ENCODE measurements around the gene CARNS1.

DNA sequence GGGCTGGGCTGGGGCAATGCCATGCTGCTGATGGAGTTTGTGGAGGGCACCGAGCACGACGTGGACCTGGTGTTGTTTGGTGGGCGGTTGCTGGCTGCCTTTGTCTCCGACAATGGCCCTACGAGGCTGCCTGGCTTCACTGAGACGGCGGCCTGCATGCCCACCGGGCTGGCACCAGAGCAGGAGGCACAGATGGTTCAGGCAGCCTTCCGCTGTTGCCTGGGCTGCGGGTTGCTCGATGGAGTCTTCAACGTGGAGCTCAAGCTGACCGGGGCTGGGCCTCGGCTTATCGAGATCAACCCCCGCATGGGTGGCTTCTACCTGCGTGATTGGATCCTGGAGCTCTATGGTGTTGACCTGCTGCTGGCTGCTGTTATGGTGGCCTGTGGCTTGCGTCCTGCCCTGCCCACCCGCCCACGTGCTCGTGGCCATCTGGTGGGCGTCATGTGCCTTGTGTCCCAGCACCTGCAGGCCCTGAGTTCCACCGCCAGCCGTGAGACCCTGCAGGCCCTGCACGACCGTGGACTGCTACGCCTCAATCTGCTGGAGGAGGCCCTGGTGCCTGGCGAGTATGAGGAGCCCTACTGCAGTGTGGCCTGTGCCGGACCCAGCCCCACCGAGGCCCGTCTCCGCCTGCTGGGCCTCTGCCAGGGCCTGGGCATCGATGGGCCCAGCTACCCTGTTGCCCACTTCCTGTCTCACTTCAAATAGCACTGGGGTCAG, 8.6 kb downstream of the CARNS1 start:
- TF ChIP-seq, protein P1, sequence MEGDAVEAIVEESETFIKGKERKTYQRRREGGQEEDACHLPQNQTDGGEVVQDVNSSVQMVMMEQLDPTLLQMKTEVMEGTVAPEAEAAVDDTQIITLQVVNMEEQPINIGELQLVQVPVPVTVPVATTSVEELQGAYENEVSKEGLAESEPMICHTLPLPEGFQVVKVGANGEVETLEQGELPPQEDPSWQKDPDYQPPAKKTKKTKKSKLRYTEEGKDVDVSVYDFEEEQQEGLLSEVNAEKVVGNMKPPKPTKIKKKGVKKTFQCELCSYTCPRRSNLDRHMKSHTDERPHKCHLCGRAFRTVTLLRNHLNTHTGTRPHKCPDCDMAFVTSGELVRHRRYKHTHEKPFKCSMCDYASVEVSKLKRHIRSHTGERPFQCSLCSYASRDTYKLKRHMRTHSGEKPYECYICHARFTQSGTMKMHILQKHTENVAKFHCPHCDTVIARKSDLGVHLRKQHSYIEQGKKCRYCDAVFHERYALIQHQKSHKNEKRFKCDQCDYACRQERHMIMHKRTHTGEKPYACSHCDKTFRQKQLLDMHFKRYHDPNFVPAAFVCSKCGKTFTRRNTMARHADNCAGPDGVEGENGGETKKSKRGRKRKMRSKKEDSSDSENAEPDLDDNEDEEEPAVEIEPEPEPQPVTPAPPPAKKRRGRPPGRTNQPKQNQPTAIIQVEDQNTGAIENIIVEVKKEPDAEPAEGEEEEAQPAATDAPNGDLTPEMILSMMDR (IDR thresholded peaks at IDR 0.05 in 8 of 11, conservative IDR thresholded peaks at IDR 0.05 in 3 of 11): no peak
- TF ChIP-seq POLR2AphosphoS5 (IDR thresholded peaks at IDR 0.05): no peak

All from spleen (tissue), 7 donors.